Endothelial cell of umbilical vein (primary cell): ENCODE results near the gene AUTS2. TPM values are rescaled to one million over a fixed set of nuclear protein-coding genes. Genes with fewer than 3 reads are reported as not detected.

Experiments used
- BruUV-seq: library from RNA; stranded (reverse); fragments of 400-500 nt; replicated peaks from 2 replicates; lab custom pipeline; 2021; lab: Mats Ljungman, UMichigan
- CTCF ChIA-PET: fragments of 300-600, 350-600 bp; sonication (Branson Sonifier 250); formaldehyde crosslinking; loops from one replicate; lab custom pipeline; 2021; ENCODE audit warnings: antibody characterized with exemption, inconsistent platforms; lab: Charles Lee
- POLR2A ChIA-PET: fragments of 300-600, 350-600 bp; sonication (Branson Sonifier 250); formaldehyde crosslinking; loops from one replicate; lab custom pipeline; 2021; ENCODE audit warnings: antibody characterized with exemption, inconsistent platforms; lab: Charles Lee
- DNase-seq: peaks from one replicate; pipeline ENCODE4 v3.0.0-alpha.2; 2011; ENCODE audit warnings: low read depth, low spot score
- FAIRE-seq: peaks from 2 replicates; lab custom pipeline; 2011; peaks lifted over from hg19 to GRCh38; lab: Jason Lieb, UNC
- H2AFZ ChIP-seq: 2 replicates; pipeline ENCODE4 v1.6.0; 2012; ENCODE audit warnings: low read depth, low read length, control low read depth, inconsistent platforms
- H3K27ac ChIP-seq: 2 replicates; pipeline ENCODE4 v1.5.1; 2011; ENCODE audit warnings: low read depth, mild to moderate bottlenecking, control low read depth, low read length, moderate library complexity; ENCODE audit not compliant: insufficient read depth
- H3K27me3 ChIP-seq, 2 experiments: 2 replicates each; pipeline versions ENCODE4 v1.6.0 to v1.6.1; 2011; ENCODE audit warnings: low read length in 2 of 2, mixed read lengths in 1 of 2; ENCODE audit not compliant: control insufficient read depth in 2 of 2, insufficient read depth in 2 of 2
- H3K36me3 ChIP-seq, 2 experiments: 2 replicates in 1 of 2; 3 replicates in 1 of 2; pipeline ENCODE4 v1.5.1; 2011; ENCODE audit warnings: low read length in 2 of 2, mild to moderate bottlenecking in 1 of 2, moderate library complexity in 1 of 2; ENCODE audit not compliant: control insufficient read depth in 2 of 2, insufficient read depth in 2 of 2; ENCODE audit errors: extremely low read depth in 1 of 2
- H3K4me1 ChIP-seq: 3 replicates; pipeline ENCODE4 v1.5.1; 2011; ENCODE audit warnings: mild to moderate bottlenecking, low read length; ENCODE audit not compliant: control insufficient read depth, insufficient read depth; ENCODE audit errors: extremely low read depth
- H3K4me2 ChIP-seq: 2 replicates; pipeline ENCODE4 v1.6.1; 2011; ENCODE audit warnings: low read length, control low read depth, mixed read lengths; ENCODE audit not compliant: insufficient read depth
- H3K4me3 ChIP-seq, 3 experiments: fragments of 200-600 bp in 1 of 3; sonication (generic), shearing (Covaris generic) in 1 of 3; replicated peaks in 1 of 3; 2 replicates each; pipeline ENCODE4 v1.5.1; 2011 to 2016; ENCODE audit warnings: control low read depth in 3 of 3, low read length in 3 of 3, mild to moderate bottlenecking in 2 of 3, inconsistent platforms in 1 of 3, low read depth in 1 of 3, moderate library complexity in 1 of 3; ENCODE audit not compliant: insufficient read depth in 1 of 3
- H3K79me2 ChIP-seq: 2 replicates; pipeline ENCODE4 v1.6.0; 2012; ENCODE audit warnings: low read length, inconsistent platforms; ENCODE audit not compliant: control insufficient read depth, insufficient read depth
- H3K9ac ChIP-seq: replicated peaks from 2 replicates; pipeline ENCODE3; 2011; ENCODE audit warnings: low read length, control low read depth; ENCODE audit not compliant: insufficient read depth; ENCODE audit errors: extremely low read depth
- H3K9me1 ChIP-seq: replicated peaks from 3 replicates; pipeline ENCODE4 v1.6.0; 2011; ENCODE audit warnings: mild to moderate bottlenecking, low read length; ENCODE audit not compliant: control insufficient read depth, insufficient read depth; ENCODE audit errors: extremely low read depth
- H3K9me3 ChIP-seq: replicated peaks from 2 replicates; pipeline ENCODE4 v1.5.1; 2012; ENCODE audit warnings: low read length, inconsistent platforms; ENCODE audit not compliant: control insufficient read depth, insufficient read depth
- H4K20me1 ChIP-seq: replicated peaks from 2 replicates; pipeline ENCODE3; 2011; ENCODE audit warnings: mild to moderate bottlenecking, low read length; ENCODE audit not compliant: control insufficient read depth, insufficient read depth; ENCODE audit errors: extremely low read depth
- EZH2 ChIP-seq: IDR thresholded peaks from 2 replicates; pipeline ENCODE4 v1.6.1; 2012; ENCODE audit warnings: borderline replicate concordance, low read depth, mild to moderate bottlenecking, moderate library complexity, low read length, inconsistent platforms; ENCODE audit not compliant: severe bottlenecking
- FOS ChIP-seq: IDR thresholded peaks from 2 replicates; pipeline ENCODE4 v1.6.1; 2011; ENCODE audit warnings: mild to moderate bottlenecking, low read length, moderate library complexity, borderline replicate concordance; ENCODE audit not compliant: insufficient read depth
- GATA2 ChIP-seq: IDR thresholded peaks from 2 replicates; pipeline ENCODE4 v1.7.0; 2011; ENCODE audit warnings: low read depth, mild to moderate bottlenecking, moderate library complexity, mixed read lengths, low read length; ENCODE audit not compliant: insufficient read length, insufficient read depth
- JUN ChIP-seq: IDR thresholded peaks from 2 replicates; pipeline ENCODE4 v1.6.1; 2011; ENCODE audit warnings: borderline replicate concordance, low read depth; ENCODE audit not compliant: insufficient read length, insufficient read depth
- MYC ChIP-seq: IDR thresholded peaks from one replicate; pipeline ENCODE4 v1.6.1; 2011; ENCODE audit warnings: mild to moderate bottlenecking, low read depth, low read length
- POLR2A ChIP-seq: IDR thresholded peaks from 2 replicates; pipeline ENCODE4 v1.6.1; 2012; ENCODE audit warnings: low read depth, mild to moderate bottlenecking, control low read depth, low read length
- POLR2AphosphoS5 ChIP-seq: IDR thresholded peaks from 2 replicates; pipeline ENCODE4 v1.6.1; 2012; ENCODE audit warnings: low read depth, mild to moderate bottlenecking, control low read depth, low read length, moderate library complexity; ENCODE audit not compliant: insufficient read depth
- dilution Hi-C: fragments of 300-500 bp; cut with MboI; formaldehyde crosslinking; loops from one replicate; pipeline ENCODE4 v1.15.0; 2019; ENCODE audit warnings: low sequenced_read_pairs; ENCODE audit not compliant: extremely low pct_ligation_motif_present
- intact Hi-C: fragments of 100-400 bp; cut with micrococcal nuclease; formaldehyde crosslinking; loops from one replicate; pipeline ENCODE4 v1.10.0; 2022
- polyA plus RNA-seq, 4 experiments: library from polyadenylated mRNA; depleted of rRNA in 3 of 4; stranded (reverse) in 3 of 4; unstranded in 1 of 4; fragments of >200 nt; gene quantifications; 2 replicates each; pipeline versions ENCODE4 v1.2.1 to v1.2.3, GENCODE V29; 2011 to 2012; ENCODE audit warnings: missing spikeins in 1 of 4
- total RNA-seq: library from RNA; stranded (reverse); gene quantifications from 2 replicates; pipeline ENCODE4 v1.2.3, GENCODE V29; 2021
- TF ChIP-seq, protein P1 (sequence below), 2 donors: IDR thresholded peaks; 1 replicate in 1 of 2; 2 replicates in 1 of 2; pipeline ENCODE4 v1.5.1; 2011; ENCODE audit warnings: low read length in 2 of 2, mild to moderate bottlenecking in 2 of 2, moderate library complexity in 2 of 2, control low read depth in 1 of 2, inconsistent platforms in 1 of 2, low read depth in 1 of 2; ENCODE audit not compliant: insufficient read depth in 1 of 2; ENCODE audit errors: extremely low read depth in 1 of 2
- TF ChIP-seq, protein P2 (sequence below): IDR thresholded peaks from 2 replicates; pipeline ENCODE4 v1.6.1; 2011; ENCODE audit not compliant: insufficient read depth, insufficient read length

The AUTS2 gene
- total and polyA plus RNA-seq, 2 donors (not counting 3 experiments of a cell fraction or from before 2014, with no cell fraction given), result 0.59 to 8.0 TPM

DNA sequence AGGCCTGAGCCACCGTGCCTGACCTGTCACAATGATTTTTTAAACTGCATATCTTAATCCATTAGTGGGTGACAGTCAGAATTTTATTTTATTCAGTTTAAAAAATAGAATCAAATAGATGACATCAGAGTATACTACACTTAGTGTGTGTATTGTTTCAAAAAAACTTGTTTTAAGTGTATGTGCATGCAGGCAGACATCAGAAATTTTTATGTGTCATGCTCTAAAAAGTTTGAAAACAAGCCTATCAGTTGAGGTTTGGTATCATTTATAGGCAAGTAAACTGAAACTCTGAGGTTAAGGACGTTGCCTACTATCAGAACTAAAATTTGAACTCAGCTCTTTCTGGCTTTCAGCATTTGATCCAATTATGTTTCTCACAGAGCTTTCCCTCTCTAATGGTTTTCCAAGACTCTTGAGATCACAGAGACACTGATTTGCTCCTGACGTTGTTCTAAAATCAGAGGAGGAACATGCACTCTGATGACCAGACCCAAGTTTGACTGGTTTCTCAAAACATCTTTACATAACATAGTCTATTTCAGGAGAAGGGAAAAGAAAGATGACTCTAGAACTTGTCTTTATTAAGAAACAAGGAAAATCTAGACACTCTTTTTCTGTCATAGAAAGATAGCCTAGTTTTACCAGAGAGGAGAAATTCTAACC lies 188.6 kb downstream of the AUTS2 start:
- no peak for FAIRE-seq
- Histone ChIP-seq H3K36me3 (no peaks in the 10 kb centered on the region), H3K27me3 (no peaks in the 10 kb centered on the region), H3K4me2 (no peak overlapping the region), H3K79me2 (no peaks in the 10 kb centered on the region), H3K9me1 (no peaks in the 10 kb centered on the region), H3K27ac (no peak overlapping the region), H3K9me3 (no peaks in the 10 kb centered on the region), H3K4me1 (no peaks in the 10 kb centered on the region), H4K20me1 (no peaks in the 10 kb centered on the region), H2AFZ (no peak overlapping the region), H3K4me3 (no peak overlapping the region), H3K9ac (no peak overlapping the region)
- no peak for TF ChIP-seq POLR2AphosphoS5
- TF ChIP-seq POLR2A, result no peak
- TF ChIP-seq, protein P1, sequence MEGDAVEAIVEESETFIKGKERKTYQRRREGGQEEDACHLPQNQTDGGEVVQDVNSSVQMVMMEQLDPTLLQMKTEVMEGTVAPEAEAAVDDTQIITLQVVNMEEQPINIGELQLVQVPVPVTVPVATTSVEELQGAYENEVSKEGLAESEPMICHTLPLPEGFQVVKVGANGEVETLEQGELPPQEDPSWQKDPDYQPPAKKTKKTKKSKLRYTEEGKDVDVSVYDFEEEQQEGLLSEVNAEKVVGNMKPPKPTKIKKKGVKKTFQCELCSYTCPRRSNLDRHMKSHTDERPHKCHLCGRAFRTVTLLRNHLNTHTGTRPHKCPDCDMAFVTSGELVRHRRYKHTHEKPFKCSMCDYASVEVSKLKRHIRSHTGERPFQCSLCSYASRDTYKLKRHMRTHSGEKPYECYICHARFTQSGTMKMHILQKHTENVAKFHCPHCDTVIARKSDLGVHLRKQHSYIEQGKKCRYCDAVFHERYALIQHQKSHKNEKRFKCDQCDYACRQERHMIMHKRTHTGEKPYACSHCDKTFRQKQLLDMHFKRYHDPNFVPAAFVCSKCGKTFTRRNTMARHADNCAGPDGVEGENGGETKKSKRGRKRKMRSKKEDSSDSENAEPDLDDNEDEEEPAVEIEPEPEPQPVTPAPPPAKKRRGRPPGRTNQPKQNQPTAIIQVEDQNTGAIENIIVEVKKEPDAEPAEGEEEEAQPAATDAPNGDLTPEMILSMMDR (IDR thresholded peaks at IDR 0.05; ENCODE audit: extremely low read depth in 1 of 2, insufficient read depth in 1 of 2, low read depth in 1 of 2, low read length in 2 of 2), result no peak
- no peak for TF ChIP-seq FOS
- no peak for TF ChIP-seq EZH2
- TF ChIP-seq, protein P2, sequence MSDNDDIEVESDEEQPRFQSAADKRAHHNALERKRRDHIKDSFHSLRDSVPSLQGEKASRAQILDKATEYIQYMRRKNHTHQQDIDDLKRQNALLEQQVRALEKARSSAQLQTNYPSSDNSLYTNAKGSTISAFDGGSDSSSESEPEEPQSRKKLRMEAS, result no peak
- TF ChIP-seq MYC, result no peak
- no peak for TF ChIP-seq JUN
- no peak for TF ChIP-seq GATA2
- dilution Hi-C loops, result no loop called here
- intact Hi-C loops, result no loop called here
- POLR2A ChIA-PET, result no interaction called here
- BruUV-seq, result no TSS peak
- DNase-seq, result no peak
- CTCF ChIA-PET, result no interaction called here
